G401.6 (cell line): ENCODE results near the gene KIAA1958.

Source experiments
- FAIRE-seq: peaks from 2 replicates; lab custom pipeline; 2012; peaks lifted over from hg19 to GRCh38; lab: Jason Lieb, UNC

The KIAA1958 gene, protein sequence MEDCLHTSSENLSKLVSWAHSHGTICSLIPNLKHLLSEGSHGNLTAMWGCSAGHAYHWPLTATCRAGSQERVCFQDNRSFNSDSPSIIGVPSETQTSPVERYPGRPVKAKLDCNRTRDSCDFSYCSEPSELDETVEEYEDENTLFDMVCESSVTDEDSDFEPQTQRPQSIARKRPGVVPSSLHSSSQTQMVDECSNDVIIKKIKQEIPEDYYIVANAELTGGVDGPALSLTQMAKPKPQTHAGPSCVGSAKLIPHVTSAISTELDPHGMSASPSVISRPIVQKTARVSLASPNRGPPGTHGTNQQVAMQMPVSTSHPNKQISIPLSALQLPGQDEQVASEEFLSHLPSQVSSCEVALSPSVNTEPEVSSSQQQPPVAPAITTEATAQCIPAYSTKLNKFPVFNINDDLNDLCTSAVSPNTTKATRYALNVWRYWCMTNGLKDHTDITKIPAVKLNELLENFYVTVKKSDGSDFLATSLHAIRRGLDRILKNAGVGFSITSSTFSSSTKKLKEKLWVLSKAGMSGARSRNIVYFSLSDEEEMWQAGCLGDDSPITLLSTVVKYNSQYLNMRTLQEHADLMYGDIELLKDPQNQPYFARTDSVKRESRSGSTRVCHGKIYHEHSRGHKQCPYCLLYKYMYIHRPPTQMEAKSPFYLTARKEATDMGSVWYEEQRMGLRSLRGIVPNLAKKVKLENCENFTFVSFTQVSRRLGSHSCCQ

DNA sequence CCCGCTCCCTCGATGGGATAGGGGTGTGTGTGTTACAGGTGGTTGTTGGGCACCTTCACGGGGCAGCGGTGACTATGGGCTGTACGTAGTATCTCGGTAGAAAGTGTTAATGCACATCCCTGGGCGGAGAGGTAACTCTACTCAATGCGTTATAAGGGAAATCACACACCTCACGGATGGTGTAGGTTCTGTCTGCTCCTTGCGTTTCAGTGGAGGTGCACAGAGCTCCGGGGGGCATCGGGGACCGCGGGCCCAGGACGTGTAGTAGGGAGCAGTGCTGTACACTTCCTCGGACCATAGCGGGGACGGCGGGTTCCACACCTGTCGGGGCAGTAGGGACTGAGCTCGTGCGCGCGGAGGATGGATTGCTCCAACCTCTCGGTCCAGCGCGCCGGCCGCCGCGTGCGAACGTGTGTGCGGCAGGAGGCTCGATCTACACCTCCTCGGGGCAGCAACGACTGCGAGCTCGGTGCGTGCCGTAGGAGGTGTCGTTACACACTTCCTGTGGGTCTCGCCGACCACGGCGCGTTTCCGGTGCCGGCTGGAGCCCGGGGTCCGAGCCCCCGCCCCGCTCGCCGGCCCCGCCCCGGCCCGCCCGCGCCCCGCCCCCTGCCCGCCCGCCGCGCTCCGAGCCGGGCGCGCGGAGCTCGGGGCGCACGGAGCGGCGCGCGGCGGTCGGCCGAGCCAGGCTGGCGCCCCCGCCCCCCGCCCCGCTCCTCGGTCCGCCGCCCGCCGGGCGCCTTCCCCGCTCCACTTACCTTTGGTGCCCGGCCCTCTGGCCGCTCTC lies at the start of gene KIAA1958:
Gene KIAA1958, plus strand, starts transcription at position 607 of the 787 bp plus-strand sequence. CDS start 87,254 bp downstream, outside the sequence.
- no peak for FAIRE-seq

DNA sequence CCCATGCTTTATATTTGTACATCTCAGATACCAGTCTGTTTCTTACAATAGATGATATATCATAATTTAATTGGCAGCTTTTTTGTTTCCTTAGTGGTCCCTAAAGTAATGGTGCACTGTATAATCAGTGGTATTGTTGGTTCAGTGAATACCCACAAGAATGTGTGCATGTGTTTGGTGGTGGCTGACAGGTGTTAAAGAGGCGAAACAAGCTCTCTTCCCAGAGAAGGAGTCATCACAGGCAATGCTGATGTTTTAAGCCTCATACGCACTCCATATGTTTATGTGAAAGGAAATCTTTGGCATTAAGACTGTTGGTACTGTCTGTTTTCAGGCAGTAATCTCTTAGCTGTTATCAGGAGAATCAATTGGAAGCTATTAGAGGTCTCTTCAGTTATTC lies 49.2 kb upstream of the KIAA1958 start:
- FAIRE-seq: no peak

DNA sequence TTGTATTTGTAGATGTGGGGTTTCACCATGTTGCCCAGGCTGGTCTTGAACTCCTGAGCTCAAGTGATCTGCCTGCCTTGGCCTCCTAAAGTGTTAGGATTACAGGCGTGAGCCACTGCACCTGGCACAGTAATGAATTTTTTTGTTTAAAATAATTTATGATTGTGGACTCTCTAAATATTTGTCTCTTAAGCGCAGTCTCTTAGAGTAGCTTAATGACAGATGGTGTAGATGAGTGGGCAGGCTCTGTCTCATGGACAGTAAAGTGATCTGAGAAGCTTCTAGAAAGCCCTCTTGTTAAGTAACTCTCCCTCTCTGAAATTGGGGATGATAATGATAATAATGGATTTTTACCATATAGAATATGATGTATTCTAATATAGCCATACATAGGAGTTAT lies 47.5 kb upstream of the KIAA1958 start:
- FAIRE-seq: no peak

DNA sequence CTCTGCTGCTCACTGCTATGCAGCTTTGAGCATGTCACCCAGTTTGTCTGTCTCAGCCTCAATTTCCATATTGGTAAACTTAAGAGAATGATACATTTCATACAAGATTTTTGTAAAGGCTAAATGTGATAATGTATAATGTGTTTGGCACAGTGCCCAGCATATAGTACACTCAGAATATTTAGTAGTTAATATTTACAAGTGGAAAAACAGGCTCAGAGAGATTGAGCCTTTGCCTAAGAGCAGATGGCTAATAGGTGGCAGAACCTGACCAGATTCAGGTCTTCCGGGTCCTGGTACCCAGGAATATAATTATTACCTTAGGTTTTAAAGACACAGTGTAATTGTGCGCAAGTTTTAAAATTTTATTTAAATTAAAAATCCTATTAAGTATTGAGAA lies 46.8 kb upstream of the KIAA1958 start:
- FAIRE-seq: no peak

DNA sequence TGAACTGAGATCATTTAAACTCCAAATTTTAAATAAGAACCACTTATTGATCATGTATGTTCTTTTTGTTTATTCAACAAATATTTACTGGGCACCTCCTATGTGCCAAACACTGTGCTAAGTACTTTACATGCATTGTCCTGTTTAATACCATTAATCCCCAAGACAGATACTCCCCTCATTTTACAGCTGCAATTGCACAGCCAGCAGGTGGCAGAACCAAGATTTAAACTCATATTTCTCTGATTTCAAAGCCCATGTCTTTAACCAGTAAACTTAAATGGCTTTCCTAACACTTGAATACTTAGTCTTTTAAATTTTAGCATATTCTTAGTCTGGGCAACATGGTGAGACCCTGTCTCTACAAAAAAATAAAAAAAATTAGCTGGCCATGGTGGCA lies 43.4 kb upstream of the KIAA1958 start:
- no peak for FAIRE-seq

DNA sequence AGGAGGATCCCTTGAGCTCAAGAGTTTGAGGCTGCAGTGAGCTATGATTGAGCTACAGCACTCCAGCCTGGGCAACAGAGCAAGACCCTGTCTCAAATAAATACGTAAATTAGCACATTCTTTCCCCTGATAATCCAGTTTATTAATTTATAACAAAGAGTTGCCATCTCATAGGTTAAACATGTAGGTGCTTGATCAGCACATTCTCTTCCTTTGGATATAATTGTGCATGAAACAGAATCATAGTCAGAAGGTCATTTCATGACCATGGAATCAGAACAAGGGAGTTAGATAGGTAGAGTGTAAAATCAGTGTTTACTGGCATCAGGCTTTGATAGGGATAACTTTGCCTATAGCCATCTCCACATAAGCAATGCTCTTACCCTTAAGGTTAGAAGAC lies 43.0 kb upstream of the KIAA1958 start:
- no peak for FAIRE-seq

DNA sequence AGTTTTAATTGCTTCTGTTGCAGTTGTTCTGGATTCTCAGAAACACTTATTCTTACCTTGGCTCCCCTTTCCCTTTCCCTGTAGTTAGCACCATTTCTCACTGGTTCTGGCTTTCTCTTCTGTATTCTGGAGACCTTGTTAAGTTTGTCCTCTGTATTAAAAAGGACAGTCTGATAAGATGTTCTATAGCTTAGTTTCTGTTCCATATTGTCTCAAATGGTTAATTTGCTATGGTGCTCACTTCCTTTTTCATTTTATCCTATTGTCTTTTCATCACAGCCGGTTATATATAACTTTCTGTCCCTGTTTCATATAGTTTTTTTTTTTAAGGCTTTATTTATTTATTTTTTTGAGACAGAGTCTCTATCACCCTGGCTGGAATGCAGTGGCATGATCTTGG lies 41.4 kb upstream of the KIAA1958 start:
- no peak for FAIRE-seq

DNA sequence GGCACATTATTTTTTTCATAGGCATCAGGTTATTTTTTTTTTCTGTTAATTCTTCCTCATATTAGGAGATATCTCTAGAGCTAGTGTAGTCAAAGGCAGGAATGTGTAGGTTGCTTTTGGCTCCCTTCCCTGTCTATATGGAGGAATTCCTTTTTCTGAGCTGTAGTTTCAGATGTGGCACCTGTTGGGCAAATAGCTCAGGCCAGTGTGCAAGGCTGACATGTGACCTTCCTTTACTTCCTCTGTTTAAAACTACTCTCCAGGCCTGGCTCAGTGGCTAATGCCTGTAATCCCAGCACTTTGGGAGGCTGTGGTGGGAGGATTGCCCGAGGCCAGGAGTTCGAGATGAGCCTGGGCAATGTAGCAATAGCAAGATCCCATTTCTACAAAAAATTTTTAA lies 40.5 kb upstream of the KIAA1958 start:
- FAIRE-seq: no peak

DNA sequence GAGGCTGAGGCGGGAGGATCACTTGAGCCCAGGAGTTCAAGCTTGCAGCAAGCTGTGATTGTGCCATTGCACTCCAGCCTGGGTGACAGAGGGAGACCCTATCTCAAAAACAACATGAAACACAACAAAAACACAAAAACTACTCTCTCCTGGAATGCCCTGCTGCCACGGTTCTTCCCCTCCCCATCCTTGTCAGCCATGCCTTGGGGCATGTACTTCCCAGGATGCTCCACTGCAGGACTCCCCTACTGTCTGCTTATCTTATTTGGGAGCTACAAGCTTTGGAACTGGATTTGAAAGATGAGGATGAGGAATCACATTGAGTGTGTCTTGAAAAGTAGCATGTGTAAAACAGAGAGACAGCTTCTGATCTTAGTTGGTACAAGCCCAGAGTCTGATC lies 40.1 kb upstream of the KIAA1958 start:
- FAIRE-seq: no peak

DNA sequence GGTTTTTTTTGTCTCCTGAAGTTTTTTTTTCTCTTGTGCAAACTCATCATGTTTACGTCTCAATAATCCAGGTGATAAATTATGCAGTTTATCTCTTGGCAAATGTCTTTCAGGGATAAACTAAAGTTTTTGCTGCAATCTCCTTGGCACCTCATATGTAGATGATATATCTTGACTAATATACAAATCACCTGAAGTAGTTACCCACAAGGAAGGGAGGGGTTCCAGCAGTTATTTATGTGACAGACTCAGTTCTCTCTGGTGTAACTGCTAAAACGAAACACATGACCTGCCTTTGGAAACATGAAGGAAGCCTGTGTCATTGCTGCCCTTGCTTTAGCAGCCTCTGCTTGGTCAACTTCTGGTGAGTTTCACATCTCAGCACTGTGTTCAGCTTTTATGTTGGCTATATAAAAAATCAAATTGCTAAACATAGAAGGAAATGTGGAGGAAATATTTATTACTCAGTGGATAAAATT lies 39.3 kb upstream of the KIAA1958 start:
- no peak for FAIRE-seq

DNA sequence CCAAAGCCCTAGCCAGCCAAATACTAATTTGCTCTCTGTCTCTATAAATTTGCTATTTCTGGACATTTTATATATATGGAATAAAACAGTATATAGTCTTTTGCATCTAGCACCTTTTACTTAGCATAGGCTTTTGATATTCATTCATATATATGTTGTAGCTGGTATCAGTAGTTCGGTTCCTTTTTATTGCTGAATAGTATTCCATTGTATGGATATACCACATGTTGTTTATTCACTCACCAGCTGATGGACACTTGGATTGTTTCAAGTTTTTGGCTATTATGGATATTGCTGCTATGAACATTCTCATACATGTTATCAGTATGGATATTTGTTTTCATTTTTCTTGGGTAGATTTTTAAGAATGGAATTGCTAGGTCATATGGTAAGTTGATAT lies 23.8 kb upstream of the KIAA1958 start:
- FAIRE-seq: no peak

DNA sequence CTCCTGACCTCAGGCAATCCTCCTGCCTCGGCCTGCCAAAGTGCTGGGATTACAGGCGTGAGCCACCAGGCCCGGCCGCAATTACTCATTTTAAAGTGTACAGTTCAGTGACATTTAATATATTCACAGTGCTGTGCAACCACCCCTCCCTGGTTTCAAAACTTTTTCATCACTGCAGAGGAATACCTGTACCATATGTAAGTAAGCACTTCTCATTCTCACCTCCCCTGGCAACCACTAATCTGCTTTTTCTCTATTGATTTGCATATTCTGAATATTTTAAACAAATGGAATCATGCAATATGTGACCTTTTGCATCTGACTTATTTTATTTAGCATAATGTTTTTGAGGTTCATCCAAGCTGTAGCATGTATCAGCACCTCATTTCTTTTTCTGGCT lies 21.3 kb upstream of the KIAA1958 start:
- no peak for FAIRE-seq

DNA sequence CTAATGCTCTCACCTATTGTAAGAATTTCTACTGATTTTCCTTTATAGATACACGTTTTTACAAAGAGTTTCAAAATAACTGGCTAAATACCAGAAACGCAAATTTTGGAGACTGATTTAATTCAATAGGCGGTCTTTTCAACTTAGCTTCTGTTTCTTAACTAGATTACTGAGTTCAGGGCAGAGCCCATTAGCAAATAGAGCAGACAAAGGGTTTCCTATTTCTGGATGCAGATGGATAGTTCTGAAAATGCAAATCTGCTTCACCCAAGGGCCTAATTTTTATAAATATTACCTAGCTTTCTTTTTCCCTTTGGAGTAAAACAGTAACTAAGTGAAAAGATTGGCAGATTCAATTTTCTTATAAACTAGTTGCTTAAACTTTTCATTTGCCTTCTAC lies 13.6 kb upstream of the KIAA1958 start:
- no peak for FAIRE-seq

DNA sequence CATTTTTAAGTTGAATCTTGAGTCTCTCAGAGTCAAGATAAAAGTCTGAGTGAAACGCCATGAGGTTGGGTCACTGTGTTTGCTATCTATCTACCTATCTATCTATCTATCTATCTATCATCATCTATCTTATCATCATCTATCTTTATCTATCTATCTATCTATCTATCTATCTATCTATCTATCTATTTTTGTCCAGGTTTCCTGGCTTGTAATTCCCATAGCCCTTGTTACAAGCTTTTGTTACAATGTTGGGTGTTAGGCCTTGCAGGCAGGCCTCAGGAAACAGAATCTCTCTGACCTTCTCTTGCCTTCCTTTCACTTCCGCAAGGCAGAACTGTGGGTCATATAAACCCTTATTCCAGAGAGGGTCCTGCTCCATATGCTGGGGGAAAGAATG lies 12.6 kb upstream of the KIAA1958 start:
- FAIRE-seq: no peak

DNA sequence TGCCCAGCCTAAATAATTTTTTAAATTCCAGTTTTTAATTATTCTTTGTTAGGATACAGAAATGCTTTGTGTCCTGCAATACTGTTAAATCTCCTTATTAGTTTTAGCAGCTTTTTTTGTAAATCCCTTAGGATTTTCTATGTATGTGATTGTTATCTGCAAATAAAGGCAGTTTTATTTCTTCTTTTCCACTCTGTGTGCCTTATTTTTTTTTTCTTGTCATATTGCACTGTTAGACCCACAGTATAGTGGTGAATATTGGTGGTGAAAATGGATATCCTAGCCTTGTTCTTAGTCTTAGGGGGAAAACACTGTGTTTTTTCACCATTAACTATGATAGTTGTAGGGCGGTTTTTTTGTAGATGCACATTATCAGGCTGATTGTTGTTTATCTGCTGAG lies 11.3 kb upstream of the KIAA1958 start:
- FAIRE-seq: no peak

DNA sequence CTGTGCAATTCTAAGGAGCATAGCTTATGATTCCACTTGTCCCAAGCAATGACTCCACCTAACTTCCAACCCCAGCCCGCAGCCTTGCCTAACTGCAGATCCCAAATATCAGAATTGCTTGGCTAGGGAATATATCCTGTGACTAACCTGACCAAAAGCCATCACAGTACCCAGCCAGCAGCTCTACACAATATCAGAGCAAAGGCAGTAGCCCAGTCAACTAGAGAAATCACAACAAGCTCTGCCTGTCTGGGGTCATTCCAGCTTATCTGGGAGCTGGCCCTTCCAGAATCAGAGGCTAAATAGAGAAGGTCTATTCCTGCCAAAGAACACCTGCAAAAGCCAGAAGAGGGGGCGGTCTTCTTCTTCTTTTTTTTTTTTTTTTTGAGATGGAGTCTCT lies 9.3 kb upstream of the KIAA1958 start:
- no peak for FAIRE-seq

DNA sequence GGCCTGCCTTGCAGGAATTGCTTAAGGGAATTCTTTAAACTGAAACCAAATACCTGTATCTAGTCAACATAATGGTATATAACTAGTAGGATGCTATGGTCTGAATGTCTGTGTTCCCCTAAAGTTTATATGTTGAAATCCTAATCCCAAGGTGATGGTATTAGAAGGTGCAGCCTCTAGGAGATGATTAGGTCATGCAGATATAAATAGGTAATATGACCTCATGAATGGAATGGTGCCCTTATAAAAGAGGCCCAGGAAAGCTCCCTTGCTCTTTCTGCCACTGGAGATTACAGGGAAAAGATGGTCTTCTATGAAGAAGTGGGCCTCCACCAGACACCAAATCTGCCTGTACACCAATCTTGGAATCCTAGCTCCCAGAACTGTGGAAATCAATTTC lies 7.4 kb upstream of the KIAA1958 start:
- no peak for FAIRE-seq

DNA sequence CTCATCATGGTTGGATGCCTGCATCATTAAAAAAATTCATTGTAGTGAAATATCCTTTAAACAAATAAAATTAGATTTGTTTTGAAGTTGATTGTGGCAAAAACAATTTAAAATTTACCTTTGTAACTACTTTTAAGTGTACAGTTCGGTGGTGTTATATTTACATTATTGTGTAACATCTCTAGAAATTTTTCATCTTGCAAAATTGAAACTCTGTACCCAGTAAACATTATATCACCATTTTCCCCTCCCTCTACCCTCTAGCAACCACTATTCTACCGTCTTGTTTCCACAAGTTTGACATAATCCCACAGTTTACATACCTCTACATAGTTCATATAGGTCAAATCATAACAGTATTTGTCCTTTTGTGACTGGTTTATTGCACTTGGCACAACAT lies 2.0 kb upstream of the KIAA1958 start:
- no peak for FAIRE-seq

DNA sequence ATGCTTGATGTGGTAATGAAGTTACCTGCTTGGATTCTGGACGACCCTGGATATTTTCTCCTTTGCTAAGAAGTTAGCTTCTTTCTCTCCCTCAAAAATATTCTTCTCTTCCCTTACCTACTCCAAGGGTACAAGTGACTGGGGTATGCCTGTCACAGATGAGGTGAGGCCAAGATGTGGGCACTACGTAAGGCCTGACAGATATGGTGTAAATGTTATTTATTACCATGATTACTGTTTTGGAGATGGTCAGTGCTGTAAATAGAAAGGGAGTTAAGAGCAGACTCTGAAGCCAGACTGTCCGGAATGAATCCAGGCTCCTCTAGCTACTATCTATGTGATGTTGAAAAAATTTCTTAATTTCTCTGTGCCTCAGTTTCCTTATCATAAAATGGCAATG lies 1.1 kb upstream of the KIAA1958 start:
- FAIRE-seq: no peak

DNA sequence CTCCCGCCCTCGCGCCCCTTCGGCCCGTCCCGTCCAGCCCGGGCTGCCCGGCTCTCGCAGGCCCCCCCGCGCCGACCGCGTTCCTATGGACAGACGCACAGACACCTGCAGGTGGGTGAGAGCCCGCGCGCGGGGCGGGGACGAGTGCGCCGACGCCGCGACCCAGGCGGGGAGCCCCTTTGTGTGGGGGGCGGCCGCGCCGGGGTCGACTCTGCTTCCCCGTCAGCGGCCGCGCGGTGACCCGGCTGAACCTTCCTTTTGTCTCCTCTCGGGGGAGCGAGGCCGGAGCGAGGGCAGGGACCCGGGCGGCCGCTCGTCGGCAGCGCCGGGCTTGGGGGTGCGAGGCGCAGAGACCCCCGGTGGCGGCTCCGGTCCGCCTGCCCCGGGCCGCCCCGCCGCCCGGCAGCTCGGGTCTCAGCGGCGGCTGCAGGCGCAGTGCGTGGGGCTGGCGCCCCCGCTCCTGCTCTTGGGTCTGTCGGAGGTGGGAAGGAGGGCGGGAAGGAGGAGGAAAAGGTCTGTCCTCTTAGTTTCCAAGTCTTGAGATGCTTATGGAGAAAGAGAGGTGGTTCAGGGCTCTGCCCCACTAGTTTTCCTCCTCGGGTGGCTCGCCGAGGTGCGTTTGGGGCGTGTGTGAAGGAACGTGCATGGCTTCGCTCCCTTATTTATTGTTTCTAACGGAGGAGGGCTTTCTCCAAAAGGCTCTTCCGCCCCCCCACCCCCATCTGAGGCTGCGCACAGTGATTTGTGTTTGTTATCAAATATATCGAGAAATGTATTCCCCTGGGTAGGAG lies 576 bp downstream of the KIAA1958 start:
- FAIRE-seq: no peak

DNA sequence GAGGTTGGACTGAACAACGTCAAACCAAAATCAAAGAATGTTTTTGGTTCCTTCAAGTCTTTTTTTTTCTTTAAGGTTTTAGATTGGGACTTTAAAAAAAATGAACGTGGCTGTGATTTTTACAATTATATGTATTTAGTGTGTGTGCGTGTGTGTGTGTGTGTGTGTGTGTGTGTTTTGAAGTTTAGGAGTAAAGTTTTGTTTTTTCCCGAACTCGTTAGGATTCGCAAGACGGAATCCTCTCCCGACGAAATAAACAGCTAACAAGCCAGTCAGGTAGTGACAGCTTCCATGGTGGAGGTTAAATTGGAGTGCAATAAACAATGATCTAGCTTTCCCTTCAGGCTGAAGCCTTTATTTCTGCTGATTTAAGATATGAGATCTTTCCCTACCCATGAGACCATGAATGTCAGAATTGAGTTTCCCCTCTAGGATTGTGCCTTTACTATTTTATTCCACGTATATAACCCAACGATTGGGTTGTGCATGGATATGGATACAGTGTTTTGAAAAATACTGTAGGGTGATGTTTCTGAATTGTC lies 1.2 kb downstream of the KIAA1958 start:
- FAIRE-seq: no peak

DNA sequence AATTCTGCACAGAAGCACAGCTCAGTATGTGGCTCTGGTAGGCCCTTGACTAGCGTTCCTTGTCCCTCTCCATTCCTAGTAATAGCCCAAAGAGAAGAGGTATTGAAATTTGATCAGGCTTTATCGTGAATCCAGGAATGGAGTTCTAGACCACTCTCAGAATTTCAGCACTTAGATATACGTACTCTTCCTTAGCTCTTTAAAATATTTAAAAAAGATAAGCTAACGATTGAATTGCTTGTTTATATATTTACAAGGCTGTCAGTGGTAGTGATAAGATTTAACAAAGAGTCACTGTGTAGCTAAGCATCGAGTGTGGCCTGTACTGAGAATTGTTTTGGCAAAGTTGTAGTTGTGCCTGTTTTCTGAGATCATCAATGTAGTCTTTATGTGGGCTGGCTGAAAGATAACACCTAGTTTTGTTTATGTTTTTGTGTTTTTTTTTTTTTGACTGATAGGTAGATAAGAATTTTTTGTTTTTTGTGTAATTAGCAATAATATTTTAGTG lies 2.5 kb downstream of the KIAA1958 start:
- FAIRE-seq: no peak
